Esophagus squamous epithelium (tissue), 5 donors: ENCODE data around the gene CENPO. TPM values are rescaled to one million over a fixed set of nuclear protein-coding genes. Genes with fewer than 3 reads are reported as not detected.

ENCODE experiments used
- DNase-seq: peaks from one replicate; lab custom pipeline; 2025; lab: John Stamatoyannopoulos, UW
- H3K27ac ChIP-seq, 4 donors: fragments of 200-600 bp; sonication (generic); one replicate each; pipeline ENCODE4 v1.5.1; 2016 to 2019; ENCODE audit warnings: mild to moderate bottlenecking in 1 of 4
- H3K27me3 ChIP-seq, 4 donors: fragments of 200-600 bp; sonication (generic); 1 replicate in 3 of 4; 2 replicates in 1 of 4; pipeline versions ENCODE4 v1.5.1 to v1.6.0; 2017 to 2021; ENCODE audit warnings: antibody characterized with exemption in 1 of 4
- H3K36me3 ChIP-seq, 3 donors: fragments of 200-600 bp; sonication (generic); one replicate each; pipeline ENCODE4 v1.5.1; 2016 to 2019
- H3K4me1 ChIP-seq, 3 donors: fragments of 200-600 bp; sonication (generic); one replicate each; pipeline ENCODE4 v1.5.1; 2017 to 2019
- H3K4me3 ChIP-seq, 4 donors: fragments of 200-600 bp; sonication (generic); 1 replicate in 3 of 4; 2 replicates in 1 of 4; pipeline ENCODE4 v1.5.1; 2016 to 2019; ENCODE audit warnings: mild to moderate bottlenecking in 2 of 4, moderate library complexity in 1 of 4
- H3K9me3 ChIP-seq, 3 donors: fragments of 200-600 bp; sonication (generic); one replicate each; pipeline ENCODE4 v1.5.1; 2016 to 2019
- POLR2A ChIP-seq, 4 donors: fragments of 450-650 bp; IDR thresholded peaks; one replicate each; pipeline ENCODE4 v1.6.1; 2017; ENCODE audit warnings: antibody characterized with exemption in 4 of 4, mild to moderate bottlenecking in 4 of 4, moderate library complexity in 3 of 4
- WGBS, 2 donors: methylation state at CpG; one replicate each; pipeline ENCODE4 v1.1.5; 2018; 5-methylcytosine and 5-hydroxymethylcytosine counted together
- intact Hi-C: fragments of 100-400 bp; cut with DNase I; formaldehyde crosslinking; loops from one replicate; pipeline ENCODE4 v1.15.0; 2022
- total RNA-seq, 4 donors: library from RNA; depleted of rRNA; stranded (reverse); fragments of >200 nt; gene quantifications; one replicate each; pipeline ENCODE4 v1.1.0, GENCODE V29; 2016
- TF ChIP-seq, protein P1 (sequence below), 6 experiments: fragments of 450-650 bp in 4 of 6; fragments of 200-600 bp in 2 of 6; sonication (generic) in 2 of 6; IDR thresholded peaks; one replicate each; pipeline ENCODE4 v1.5.1; 2016 to 2019; ENCODE audit warnings: antibody characterized with exemption in 6 of 6, mild to moderate bottlenecking in 4 of 6, moderate library complexity in 4 of 6
- donor health status: DM: yes; HTN: yes; CAD: no.

CENPO gene
- total RNA-seq, 4 donors from 2014 or later: 3.5 to 12.2 (median 6.4) TPM

DNA sequence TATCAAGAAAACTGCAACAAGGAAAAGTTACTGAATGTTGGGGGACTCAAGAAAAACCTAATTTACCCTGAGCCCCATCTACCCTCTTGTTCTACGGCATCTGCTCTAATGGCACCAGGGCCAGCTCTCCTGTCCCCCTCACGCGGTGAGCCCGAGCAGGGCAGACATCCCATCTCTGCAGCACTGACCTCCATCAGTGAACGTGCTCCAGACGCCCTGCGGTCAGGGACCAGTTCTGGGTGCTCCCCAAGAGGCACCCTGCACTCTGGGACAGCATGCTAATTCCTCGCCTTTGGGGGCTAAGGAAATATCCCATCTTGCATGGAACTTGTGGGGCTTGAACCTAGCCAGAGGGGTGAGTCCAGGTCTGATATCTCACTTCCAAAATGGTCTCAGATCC, 43.0 kb downstream of the CENPO start:
- WGBS, 2 donors: 94 to 96% methylated on average over 6 of the region's 8 CpGs

DNA sequence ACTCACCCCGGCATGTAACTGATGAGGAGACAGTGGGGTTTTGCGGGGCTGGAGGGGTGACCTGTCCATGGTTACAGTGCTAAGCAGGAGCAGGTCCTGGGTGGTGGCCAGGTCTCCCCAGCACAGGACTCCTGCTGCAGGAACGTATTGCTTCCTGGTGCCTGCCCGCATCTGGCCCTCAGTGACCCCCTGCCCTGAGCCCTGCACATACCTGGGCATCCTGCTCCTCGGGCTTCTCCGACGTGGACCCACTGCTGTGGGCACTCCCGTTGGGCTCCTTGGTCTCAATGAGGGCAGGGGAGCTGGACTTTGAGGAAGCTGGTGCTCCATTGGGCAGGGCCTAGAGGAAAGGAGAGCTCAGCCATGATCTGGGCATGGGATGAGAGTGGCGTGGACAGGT, 43.5 kb downstream of the CENPO start:
- H3K27ac ChIP-seq: no peak overlapping the region
- peaks cover 0 to 5% (median 0%) of the 10 kb centered on the region in 3 donors for H3K4me1 ChIP-seq
- DNase-seq: no peak
- peaks cover 0 to 80% (median 0%) of the 10 kb centered on the region in 3 donors for H3K36me3 ChIP-seq
- 94 to 100% methylated on average over 1 to 3 of the region's 9 CpGs for WGBS, 2 donors
- H3K27me3 ChIP-seq: no peaks in the 10 kb centered on the region
- TF ChIP-seq, protein P1, sequence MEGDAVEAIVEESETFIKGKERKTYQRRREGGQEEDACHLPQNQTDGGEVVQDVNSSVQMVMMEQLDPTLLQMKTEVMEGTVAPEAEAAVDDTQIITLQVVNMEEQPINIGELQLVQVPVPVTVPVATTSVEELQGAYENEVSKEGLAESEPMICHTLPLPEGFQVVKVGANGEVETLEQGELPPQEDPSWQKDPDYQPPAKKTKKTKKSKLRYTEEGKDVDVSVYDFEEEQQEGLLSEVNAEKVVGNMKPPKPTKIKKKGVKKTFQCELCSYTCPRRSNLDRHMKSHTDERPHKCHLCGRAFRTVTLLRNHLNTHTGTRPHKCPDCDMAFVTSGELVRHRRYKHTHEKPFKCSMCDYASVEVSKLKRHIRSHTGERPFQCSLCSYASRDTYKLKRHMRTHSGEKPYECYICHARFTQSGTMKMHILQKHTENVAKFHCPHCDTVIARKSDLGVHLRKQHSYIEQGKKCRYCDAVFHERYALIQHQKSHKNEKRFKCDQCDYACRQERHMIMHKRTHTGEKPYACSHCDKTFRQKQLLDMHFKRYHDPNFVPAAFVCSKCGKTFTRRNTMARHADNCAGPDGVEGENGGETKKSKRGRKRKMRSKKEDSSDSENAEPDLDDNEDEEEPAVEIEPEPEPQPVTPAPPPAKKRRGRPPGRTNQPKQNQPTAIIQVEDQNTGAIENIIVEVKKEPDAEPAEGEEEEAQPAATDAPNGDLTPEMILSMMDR (IDR thresholded peaks at IDR 0.05): no peak
- no peak for TF ChIP-seq POLR2A (IDR thresholded peaks at IDR 0.05)
- intact Hi-C loops: no loop called here
- H3K4me3 ChIP-seq: no peak overlapping the region
- no peaks in the 10 kb centered on the region for H3K9me3 ChIP-seq

More for the DNA sequence above, 43.0 kb downstream of the CENPO start:
- TF ChIP-seq, protein P1 (IDR thresholded peaks at IDR 0.05): no peak
- no peak overlapping the region for H3K4me3 ChIP-seq
- peaks cover 0 to 77% (median 0%) of the 10 kb centered on the region in 3 donors for H3K36me3 ChIP-seq
- peaks cover 0 to 5% (median 0%) of the 10 kb centered on the region in 3 donors for H3K4me1 ChIP-seq
- no peaks in the 10 kb centered on the region for H3K27me3 ChIP-seq
- no peak for DNase-seq
- intact Hi-C loops: no loop called here
- H3K9me3 ChIP-seq: no peaks in the 10 kb centered on the region
- no peak overlapping the region for H3K27ac ChIP-seq

- DNase-seq: no peak
- intact Hi-C loops: no loop called here
- Histone ChIP-seq H3K36me3 (peaks cover 0 to 94% (median 0%) of the 10 kb centered on the region in 3 donors), H3K9me3 (no peaks in the 10 kb centered on the region), H3K4me1 (no peaks in the 10 kb centered on the region), H3K27ac (no peak overlapping the region), H3K4me3 (no peak overlapping the region), H3K27me3 (no peaks in the 10 kb centered on the region)
- WGBS, 2 donors: 76 to 96% methylated on average over 4 of the region's 5 CpGs
- TF ChIP-seq, protein P1 (IDR thresholded peaks at IDR 0.05): no peak
- TF ChIP-seq POLR2A (IDR thresholded peaks at IDR 0.05): no peak
Observed at GRCh38 chr2:24837996-24838513, 44.8 kb downstream of the CENPO start.

DNA sequence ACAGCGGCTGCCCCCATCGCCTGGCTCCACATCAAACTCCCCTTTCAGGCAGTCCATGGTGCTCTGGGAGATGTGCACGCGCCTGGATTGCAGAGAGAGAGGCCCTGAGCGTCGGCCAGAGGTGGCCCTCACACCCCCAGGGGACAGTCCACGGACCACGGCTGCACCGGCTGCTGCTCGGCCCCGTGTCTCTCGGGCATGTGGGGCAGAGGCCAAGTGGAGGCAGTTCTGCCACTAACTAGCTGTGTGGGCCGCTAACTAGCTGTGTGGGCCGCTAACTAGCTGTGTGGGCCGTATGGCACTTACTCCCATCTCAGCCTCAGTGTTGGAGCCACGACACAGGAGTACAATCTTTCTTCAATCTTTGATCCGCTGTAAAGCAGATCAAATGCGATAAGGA, 45.3 kb downstream of the CENPO start:
- 91 to 93% methylated on average over 8 to 13 of the region's 18 CpGs for WGBS, 2 donors
- no peak for TF ChIP-seq POLR2A (IDR thresholded peaks at IDR 0.05)
- TF ChIP-seq, protein P1 (IDR thresholded peaks at IDR 0.05): no peak
- no peak for DNase-seq
- no peaks in the 10 kb centered on the region for H3K9me3 ChIP-seq
- H3K36me3 ChIP-seq: peaks cover 0 to 93% (median 0%) of the 10 kb centered on the region in 3 donors
- intact Hi-C loops: no loop called here
- no peak overlapping the region for H3K4me3 ChIP-seq
- H3K27me3 ChIP-seq: no peaks in the 10 kb centered on the region
- no peaks in the 10 kb centered on the region for H3K4me1 ChIP-seq
- H3K27ac ChIP-seq: no peak overlapping the region

DNA sequence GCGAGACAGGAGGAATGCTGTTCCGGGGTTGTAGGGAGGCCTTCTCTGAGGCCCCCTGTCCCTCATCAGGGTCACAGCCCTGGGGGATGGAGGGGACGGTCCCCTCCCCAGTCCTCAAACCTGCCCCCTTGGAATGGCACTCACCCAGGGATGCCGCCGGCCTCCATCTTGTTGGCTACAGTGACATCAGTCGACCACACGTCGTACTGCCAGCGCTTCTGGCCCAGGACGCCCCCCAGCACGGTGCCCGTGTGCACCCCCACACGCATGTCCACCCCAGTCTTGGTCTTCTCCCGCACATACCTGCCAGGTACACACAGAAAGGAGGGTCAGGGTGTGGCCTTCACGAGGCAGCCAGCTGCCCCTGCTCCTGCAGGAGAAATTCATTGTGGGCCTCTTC, 46.5 kb downstream of the CENPO start:
- 90 to 97% methylated on average over 2 to 5 of the region's 15 CpGs for WGBS, 2 donors
- intact Hi-C loops: no loop called here

More for the DNA sequence above, 46.5 kb downstream of the CENPO start:
- Histone ChIP-seq H3K27me3 (no peaks in the 10 kb centered on the region), H3K9me3 (no peaks in the 10 kb centered on the region), H3K4me3 (no peak overlapping the region), H3K36me3 (peaks cover 0 to 81% (median 0%) of the 10 kb centered on the region in 3 donors), H3K27ac (no peak overlapping the region), H3K4me1 (no peaks in the 10 kb centered on the region)
- TF ChIP-seq POLR2A (IDR thresholded peaks at IDR 0.05): no peak
- TF ChIP-seq, protein P1 (IDR thresholded peaks at IDR 0.05): no peak
- no peak for DNase-seq
